CD1c-positive myeloid dendritic cell (primary cell): ENCODE measurements around the gene VIT.
A peak's percentile ranks its signal among the peaks of the same experiment; 100 is the strongest.

Experiments used
- DNase-seq: peaks from one replicate; pipeline ENCODE4 v3.0.0-alpha.2; 2016; ENCODE audit errors: extremely low spot score

Gene VIT, protein sequence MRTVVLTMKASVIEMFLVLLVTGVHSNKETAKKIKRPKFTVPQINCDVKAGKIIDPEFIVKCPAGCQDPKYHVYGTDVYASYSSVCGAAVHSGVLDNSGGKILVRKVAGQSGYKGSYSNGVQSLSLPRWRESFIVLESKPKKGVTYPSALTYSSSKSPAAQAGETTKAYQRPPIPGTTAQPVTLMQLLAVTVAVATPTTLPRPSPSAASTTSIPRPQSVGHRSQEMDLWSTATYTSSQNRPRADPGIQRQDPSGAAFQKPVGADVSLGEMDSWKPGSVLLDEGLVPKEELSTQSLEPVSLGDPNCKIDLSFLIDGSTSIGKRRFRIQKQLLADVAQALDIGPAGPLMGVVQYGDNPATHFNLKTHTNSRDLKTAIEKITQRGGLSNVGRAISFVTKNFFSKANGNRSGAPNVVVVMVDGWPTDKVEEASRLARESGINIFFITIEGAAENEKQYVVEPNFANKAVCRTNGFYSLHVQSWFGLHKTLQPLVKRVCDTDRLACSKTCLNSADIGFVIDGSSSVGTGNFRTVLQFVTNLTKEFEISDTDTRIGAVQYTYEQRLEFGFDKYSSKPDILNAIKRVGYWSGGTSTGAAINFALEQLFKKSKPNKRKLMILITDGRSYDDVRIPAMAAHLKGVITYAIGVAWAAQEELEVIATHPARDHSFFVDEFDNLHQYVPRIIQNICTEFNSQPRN

DNA sequence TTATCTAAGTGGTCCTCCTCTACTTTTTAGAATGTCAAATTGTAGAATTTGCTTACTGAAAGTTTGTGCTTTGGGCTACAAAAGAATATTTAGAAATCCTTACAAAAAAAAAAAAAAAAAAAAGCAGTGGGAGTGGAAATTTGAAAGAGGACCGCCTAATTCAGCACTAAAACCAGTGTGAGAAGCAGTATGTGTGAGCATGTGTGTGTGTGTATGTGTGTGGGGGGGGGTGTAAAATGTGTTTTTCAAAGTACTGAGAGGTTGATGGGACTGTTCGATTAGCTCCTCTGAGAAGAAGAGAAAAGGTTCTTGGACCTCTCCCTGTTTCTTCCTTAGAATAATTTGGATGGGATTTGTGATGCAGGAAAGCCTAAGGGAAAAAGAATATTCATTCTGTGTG lies at the start of gene VIT:
VIT (plus strand) TSS at position 175 of the 400 bp plus-strand sequence. CDS start 19,664 bp downstream, outside the sequence.
- DNase-seq, result no peak

DNA sequence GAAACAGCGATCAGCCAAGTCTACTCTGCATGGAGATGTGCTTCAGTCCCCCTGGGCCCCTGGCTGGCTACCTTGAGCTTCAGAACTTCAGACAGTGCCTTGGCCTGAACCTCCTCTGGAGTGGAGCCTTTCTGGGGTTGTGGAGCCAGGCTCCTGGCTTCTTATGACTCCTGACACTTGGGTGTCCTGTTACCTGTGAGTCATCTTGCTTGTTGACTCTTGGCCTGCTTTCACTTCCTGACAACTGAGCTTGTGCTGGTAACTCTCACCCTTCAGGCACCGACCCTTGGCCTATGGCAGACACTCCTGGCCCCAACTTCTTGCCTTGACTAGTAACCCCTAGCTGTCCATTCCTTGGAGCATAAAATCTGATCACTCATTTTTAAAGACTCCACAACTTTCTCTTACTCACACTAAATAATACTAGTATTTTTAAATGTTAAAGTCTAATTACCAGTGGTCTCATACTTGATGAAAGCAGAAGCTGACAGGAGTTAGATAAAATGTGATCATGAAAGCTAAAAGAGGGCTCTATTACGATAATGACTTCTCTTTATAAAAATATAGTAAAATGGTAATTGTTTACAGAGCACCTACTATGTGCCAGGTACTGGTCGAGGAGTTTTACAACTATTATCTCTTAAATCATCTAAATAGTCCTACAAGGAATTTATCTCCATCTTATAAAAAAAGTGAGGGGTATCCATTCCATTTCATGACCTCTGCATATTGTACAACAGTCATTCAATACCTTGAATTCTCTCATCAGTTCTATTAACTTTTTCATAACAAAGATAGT lies 46.3 kb upstream of the VIT start:
- peak; percentile 20 for DNase-seq

DNA sequence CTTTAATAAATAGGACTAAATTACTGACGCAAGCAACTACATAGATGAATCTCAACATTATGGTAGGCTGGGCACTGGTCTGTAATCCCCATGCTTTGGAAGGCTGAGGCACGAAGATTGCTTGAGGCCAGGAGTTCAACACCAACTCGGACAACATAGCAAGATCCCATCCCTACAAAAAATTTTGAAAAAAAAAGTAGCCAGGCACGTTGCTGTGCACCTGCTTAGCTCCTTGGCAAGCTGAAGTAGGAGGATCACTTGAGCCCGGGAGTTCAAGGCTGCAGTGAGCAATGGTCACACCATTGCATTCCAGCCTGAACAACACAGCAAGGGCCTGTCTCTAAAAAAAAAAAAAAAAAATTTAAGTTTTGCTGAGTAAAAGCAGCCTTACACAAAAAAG lies 43.4 kb upstream of the VIT start:
- no peak for DNase-seq

DNA sequence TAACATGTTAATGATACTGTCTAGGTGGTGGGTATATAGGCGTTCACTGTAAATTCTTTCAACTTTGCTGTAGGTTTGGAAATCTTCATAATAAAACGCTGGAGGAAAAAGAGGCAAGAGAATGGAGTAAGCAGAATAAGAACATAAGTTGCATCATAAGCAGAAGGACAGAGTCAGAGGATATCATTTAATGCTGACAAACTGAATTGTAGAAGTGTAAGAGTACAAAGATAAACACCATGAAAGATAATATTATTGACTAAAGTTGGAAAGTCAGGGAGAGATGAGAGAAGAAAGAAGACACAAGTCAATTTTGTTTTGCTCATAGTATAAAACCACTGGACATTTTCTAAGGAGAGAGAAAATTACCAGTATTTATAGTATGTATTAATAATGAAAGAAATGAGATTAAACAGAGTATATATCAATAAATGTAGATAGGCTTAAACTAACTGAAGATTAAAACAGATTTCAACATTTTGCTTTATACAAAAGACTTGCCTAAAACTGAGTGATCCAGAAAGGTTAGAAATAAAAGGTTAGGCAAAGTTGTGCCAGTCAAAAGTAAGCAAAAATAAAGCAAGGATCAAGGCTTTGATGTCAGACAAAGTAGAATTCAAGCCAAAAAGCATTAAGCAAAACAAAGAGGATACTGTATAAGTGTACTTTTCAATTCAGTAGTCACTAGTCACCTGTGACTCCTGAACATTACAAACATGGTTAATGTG lies 42.4 kb upstream of the VIT start:
- no peak for DNase-seq

DNA sequence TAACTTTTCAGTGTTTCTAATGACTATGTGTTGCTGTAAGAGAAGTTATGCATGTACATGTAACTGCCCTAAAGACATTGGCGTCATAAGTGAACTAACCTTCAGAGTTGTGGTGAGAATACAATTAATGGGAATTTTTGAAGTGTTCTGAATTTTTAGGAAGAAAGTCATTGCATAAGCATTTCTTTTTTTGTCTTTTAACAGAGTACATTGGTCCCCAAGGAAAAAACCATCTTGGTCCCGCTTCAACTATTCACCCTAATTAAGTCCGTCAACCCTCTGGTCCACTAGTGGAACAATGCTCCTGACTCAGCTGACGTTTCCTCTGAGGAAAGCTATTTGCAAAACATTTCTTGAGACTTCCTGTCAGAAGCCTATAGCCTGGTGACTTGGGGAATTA lies 41.1 kb upstream of the VIT start:
- no peak for DNase-seq

DNA sequence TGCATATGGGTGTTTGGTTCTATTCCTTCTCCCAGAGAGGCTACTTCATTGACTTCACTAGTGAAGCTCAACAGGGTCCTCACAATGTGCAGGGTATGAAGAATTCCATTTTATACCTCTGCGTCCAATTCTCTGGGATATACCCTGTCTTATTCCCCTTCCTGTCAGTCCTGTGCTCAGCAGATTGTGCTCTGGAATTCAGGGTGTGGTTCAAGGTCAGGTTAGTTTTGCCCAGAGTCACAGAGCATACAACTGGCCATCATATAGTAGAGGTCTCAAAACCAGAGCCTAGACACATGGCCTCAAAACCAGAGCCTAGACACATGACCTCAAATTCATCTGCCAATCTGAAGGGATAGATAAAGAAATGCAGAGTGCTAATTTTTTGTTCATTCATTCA lies 38.8 kb upstream of the VIT start:
- no peak for DNase-seq

DNA sequence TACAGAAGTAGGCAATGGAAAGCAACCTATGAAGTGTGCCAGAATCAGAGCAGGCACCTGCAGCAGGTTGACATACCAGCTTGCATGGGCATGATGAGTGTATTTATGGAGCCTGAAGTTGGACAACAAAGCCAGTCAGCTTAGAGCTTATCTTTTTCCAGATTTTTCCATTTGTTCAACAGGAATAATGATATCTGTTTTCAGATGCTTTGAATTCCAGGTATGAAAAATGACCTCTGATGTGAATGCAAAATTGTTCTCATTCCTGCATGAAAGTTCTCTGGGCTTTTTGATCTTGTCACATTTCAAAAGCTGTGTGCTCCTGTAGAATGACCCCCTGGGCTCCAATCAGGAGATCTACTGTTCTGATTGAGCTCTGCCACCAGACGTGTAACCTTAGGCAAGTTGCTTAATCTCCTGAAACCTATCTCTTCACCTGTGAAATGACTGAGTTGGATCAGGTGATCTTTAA lies 38.2 kb upstream of the VIT start:
- DNase-seq, result no peak

DNA sequence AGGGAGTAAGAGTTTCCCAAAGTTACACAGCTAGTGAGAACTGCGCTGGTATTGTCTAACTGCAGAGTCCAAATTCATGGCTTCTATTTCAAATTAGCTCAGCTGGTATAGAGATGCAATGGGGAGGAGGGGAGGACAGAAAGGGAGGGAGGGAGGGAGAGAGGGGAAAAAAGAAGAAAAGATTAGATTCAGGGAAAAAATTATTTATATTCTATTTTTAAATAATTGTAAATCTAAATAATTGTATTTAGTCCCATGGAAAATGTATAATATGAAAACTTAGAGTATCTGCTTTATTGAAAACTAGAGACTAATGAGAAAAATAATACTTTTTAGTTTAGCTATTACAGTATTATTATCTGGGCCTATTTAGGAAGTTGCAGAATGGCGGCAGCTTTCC lies 37.3 kb upstream of the VIT start:
- no peak for DNase-seq

DNA sequence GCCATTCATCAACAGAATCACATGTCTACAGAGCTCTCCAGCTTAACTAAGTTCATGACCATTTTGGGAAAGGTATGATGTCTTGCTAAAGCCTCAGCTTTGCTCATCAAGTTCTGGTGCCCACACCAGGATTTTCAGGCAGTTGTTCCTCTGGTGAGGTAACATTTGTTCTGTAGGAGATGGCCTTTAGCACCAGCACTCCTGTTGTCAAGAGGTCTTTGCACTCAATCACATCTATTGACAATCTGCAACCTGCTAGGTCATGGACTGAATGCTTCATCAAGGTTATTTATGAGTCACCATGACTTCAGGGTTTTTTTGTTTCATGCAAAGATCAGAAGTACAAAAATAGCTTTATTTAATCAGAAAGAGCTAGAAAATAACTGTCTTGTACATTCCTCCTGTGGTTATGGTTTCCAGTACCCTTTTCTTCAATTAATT lies 36.6 kb upstream of the VIT start:
- DNase-seq, result no peak

DNA sequence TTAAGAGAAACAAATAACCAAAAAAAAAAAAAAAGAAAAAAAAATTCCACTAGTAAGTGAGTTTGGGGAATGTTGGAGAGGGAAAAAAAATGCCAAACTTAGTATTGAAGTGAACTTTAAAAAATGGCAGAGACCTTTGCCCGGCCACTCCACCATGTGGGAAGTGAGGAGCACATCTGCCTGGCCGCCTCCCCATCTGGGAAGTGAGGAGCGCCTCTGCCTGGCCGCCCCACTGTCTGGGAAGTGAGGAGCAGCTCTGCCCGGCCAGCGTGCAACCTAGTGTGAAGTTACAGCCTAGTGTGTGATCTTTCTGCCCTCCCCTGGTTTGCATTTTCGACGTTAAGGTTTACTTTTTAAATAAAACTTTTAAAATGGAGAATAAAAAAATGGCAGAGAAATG lies 33.9 kb upstream of the VIT start:
- no peak for DNase-seq

DNA sequence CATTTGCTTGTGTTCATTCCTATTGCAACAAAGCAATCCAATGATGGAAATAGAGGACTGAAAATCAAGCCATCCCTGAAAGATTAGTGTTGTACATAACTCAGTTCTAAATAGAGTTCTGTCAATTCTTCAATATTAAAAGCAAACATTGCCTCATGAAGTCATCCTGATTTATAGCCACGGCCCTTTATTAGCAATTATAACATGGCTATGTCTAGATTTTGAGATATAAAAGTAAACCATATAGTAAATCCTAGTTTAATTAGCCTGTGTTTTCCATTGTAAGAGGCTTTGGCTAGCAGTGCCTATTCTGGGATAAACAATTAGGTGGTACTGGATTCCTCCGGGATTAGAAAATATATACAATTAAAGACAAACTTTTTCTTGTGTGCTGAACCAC lies 33.2 kb upstream of the VIT start:
- no peak for DNase-seq

DNA sequence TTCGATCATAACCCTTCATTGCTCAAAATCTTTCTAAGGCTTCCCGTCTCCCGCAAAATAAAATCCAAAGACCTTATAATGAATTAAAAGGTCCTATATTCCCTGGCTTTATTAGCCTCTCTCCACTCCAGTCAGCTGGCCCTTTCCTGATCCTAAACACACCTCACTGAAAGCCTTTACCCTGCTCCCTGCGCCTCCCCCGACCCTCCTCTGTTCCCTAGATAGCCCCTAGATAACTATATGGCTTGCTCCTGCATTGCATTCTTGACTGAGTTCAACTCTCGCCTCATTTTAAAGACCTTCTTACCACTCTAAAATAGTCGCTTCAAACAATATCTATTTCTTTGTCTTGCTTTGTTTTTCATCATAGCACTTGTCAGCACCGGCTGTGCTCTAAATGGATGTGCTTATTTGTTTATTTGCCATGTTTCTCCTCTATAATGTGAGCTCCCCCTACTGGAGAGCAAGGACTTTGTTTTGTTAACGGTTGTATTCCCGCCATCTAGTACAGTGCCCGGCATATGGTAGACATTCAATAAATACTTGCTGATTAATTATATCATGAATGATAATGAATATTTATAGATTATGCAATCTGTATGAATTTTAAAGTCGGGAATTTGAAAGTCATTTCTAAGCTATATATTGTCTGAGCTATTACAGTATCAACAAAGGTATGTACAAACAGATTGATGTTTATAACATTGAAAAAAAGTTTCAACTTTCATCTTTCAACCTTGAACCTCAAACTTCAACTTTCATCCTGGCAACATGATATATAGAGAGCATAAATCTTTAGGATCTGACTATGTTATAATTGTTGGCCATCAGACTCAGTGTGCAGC lies 32.4 kb upstream of the VIT start:
- peak; percentile 60 for DNase-seq

DNA sequence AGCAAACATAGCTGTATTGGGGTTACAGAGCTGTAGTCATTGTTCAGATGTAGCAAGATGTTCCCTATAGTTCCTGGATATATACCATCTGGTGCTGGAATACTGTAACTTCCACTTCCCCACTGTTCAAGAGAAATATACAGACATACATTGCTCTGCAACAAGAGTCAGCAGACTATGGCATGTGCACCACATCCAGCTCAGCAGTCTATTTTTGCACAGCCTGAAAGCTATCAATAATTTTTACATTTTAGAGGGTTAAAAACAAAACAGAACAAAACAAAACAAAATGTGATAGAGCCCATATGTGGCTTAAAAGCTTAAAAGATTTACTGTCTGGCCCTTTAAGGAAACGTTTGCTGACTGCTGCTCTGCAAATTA lies 31.8 kb upstream of the VIT start:
- no peak for DNase-seq

DNA sequence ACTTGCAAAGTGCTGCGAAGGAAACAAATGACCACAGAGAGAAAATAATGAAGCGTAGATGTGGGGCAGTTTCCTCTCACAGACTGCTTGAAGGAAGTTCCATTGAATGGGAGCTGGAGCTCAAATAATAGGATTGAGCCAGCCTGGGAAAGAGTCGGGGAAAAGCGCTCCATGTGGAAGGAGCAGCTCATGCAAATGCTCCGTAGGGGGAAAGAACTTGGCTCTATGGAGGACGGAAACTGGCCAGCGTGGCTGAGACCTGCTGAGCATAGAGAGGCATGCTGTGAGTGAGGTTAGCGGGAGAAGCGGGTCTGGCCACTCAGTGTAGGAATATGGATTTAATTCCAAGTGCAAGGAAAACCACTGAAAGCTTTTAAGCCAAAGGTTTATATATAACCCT lies 28.6 kb upstream of the VIT start:
- no peak for DNase-seq

DNA sequence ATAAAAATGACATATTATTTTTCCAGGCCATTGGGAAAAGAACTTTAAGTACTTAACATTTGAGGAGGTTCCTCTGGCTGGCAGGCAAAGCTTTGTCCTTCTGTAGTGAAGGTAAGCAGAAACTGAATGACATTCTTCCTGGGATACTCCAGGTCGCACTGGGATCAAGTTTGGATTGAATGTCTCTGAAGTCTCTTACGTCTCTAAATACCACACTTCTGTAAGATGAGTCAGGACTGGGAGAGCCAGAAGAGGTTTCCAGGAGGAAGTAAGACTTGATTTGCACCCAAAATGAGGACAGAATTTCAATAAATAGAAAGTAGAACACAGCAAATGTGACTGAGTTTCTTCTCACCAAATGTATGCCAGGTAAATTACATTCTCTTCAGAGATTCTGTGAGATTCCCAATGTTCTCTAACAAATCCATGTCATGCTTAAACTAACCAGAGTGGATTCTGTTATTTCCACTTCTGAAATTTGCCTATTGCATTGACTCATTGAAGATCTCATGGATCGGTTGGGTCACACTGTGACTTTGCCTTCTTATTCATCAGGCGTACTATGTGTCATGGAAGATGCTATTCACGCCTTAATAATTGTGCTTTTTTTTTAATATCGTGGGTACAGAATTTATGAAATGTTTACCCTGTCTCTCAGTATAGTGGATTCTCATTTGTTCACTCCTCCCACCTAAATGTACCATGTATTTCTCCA lies 25.5 kb upstream of the VIT start:
- no peak for DNase-seq

DNA sequence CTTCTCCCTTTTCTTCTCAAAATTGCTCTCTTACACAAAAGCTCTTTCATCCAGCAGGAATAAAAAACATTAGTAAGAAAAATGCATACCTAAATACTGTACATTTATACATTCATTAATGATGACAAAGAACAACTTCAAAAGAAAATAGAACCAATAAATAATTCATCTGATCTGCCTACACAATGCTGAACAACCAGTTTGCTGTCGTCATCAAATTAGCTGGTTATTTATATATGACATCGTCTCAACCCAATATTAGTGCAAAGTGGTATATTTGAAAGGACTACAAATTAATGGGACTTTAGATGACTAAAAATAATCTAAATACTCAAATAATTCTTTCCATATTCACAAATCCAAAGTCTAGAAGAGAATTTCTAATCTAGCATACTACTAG lies 24.8 kb upstream of the VIT start:
- DNase-seq, result no peak

DNA sequence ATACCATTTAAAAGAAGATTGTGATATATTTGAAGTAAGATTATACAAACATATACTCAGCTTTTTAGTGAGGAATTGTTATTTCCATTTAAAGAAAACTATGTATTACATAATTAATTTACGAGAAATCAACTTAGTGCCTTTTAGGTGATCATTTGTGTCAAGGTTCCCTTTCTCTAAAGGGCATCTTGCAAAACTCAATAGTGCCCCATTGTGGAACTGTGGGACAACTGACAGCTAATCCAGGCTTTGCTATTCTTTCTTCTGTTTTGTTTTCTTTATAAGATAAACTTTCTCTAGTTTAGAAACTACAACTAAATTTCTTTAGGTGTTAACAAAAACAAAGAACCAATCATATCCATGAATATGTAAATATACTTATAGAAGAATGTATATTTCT lies 24.3 kb upstream of the VIT start:
- peak; percentile 9 for DNase-seq

DNA sequence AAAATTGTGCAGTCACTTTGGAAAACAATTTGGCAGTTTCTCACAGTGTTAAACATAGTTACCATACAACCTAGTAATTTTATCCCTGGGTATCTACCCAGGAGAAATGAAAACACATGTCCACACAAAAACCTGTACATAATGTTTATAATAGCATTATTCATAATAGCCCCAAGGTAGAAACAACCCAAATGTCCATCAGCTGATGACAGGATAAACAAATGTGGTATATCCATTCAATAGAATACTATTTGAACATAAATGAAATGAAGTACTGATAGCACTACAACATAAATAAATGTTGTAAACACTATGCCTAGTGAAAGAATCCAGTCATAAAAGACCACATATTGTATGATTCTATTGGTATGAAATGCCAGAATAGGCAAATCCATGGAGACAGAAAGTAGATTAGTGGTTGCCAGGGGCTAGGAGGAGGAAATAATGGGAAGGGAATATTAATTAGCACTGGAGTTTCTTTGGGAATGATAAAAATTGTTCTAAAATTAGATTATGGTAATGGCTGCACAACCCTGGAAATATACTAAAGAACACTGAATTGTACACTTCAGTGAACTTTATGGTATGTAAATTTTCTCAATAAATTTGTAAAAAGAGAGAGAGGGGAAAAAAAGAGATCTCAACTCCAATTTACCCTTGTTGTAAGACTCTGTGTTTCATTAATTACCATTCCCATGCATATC lies 20.8 kb upstream of the VIT start:
- no peak for DNase-seq

DNA sequence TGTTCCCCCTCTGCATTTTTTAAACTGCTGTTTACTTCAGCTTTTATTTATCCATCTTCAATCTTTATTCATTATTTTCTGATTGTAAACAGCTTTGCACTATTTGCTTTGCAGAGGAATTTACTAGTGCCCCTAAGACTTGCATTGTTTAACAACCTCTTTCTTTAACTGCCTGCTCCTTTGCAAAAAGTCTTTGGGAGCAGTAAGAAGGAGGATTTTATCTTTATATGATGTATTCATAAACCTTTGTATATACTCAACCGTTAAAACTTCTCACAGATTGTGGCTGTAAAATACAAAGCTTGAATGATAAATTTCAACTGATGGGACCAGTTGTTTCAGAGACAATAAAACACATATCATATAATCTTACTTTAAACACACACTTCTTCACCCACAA lies 20.1 kb upstream of the VIT start:
- DNase-seq, result no peak

DNA sequence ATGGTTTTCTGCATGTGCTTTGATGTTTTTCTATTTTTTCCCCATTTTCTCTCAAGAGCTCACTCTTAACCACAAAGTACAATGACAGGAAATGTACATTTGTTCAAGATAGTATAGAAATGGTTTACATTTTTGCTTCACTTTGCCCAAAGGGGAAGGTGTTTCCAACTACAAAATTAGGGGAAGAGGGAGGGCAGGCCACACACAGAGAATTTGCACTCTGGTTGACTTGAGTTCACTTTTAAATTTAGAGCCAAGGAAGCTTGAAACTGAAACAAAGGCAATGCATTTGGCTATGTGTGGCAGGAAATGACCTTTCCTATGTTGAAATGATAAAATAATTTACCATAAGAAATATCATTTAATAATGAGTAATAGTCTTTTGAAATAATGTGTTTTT lies 19.1 kb upstream of the VIT start:
- no peak for DNase-seq
